HUDEP-2 (cell line): ENCODE measurements around the gene TNFAIP8.

Experiments
- DNase-seq, 76 experiments: peaks; one replicate each; lab custom pipeline; 2025; ENCODE audit not compliant: unreplicated experiment in 76 of 76; lab: John Stamatoyannopoulos, UW

TNFAIP8 gene

GRCh38 chr5:119345861-119346260 is 10.0 kb upstream of the TNFAIP8 start:
- DNase-seq, result no peak

- DNase-seq, result no peak
Observed at GRCh38 chr5:119346394-119346793, 9.4 kb upstream of the TNFAIP8 start.

GRCh38 chr5:119347574-119347973 is 8.2 kb upstream of the TNFAIP8 start:
- DNase-seq, result no peak

- DNase-seq, result no peak
Observed at GRCh38 chr5:119347991-119348390, 7.8 kb upstream of the TNFAIP8 start.

- no peak for DNase-seq
Observed at GRCh38 chr5:119353213-119353612, 2.6 kb upstream of the TNFAIP8 start.

- no peak for DNase-seq
Observed at GRCh38 chr5:119353686-119354366, 2.0 kb upstream of the TNFAIP8 start.

- no peak for DNase-seq
Observed at GRCh38 chr5:119354537-119355243, 1.1 kb upstream of the TNFAIP8 start.

- DNase-seq, result no peak
Observed at GRCh38 chr5:119355244-119355638, 578 bp upstream of the TNFAIP8 start.

GRCh38 chr5:119356612-119357188 is 881 bp downstream of the TNFAIP8 start:
- DNase-seq, result no peak

- no peak for DNase-seq
Observed at GRCh38 chr5:119357270-119357669, 1.5 kb downstream of the TNFAIP8 start.

- DNase-seq, result no peak
Observed at GRCh38 chr5:119357808-119358529, 2.1 kb downstream of the TNFAIP8 start.

- DNase-seq, result no peak
Observed at GRCh38 chr5:119358530-119358900, 2.7 kb downstream of the TNFAIP8 start.

- DNase-seq, result no peak
Observed at GRCh38 chr5:119358901-119359603, 3.2 kb downstream of the TNFAIP8 start.

- DNase-seq, result no peak
Observed at GRCh38 chr5:119359737-119360413, 4.1 kb downstream of the TNFAIP8 start.

GRCh38 chr5:119360905-119361593 is 5.2 kb downstream of the TNFAIP8 start:
- no peak for DNase-seq

GRCh38 chr5:119361594-119362125 is 5.8 kb downstream of the TNFAIP8 start:
- peak in 2 of 76 experiments; percentile 6 to 9 for DNase-seq

GRCh38 chr5:119362714-119363113 is 6.9 kb downstream of the TNFAIP8 start:
- DNase-seq, result no peak

GRCh38 chr5:119363271-119363670 is 7.5 kb downstream of the TNFAIP8 start:
- DNase-seq, result no peak

GRCh38 chr5:119363936-119364335 is 8.1 kb downstream of the TNFAIP8 start:
- DNase-seq, result no peak
